Fibroblast of skin of right biceps (primary cell): ENCODE measurements around the gene ZCRB1.

Experiments
- DNase-seq: peaks from one replicate; pipeline ENCODE4 v3.0.0-alpha.2; 2013

ZCRB1 gene

DNA sequence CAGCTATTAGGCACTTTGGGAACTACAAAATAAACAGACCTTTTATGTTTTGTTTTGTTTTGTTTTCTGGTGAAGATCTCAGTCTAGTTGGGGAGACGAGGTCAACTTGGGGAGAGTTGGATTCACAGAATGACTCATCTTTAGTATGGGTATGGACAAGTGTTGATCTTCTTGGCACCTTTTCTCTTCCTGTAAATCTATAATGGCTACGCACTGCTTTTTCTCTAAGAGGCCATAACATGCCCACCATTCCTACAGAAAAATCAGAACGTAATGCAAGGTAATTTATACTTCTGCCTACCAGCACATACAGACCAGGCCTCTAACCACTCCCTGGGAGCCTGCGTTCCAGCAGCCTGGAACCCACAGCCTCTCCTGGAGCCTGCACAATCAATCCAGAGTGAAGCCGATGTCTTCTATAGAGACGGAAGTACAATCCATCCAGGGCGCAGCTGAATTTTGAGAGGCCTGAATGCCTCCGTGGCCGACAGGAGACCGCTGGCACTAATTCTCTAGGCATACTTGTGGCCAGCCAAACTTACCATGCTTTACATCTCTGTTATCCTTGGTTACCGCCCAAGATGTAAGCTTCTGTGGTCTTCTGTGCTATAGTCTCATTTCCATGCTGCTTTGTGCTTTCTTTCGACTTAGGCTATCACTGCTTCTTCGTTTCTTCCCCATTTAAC, 790 bp upstream of the ZCRB1 start:
- peak; percentile 58 for DNase-seq

GRCh38 chr12:42325326-42325652, 605 bp downstream of the ZCRB1 start:
- DNase-seq: no peak

DNA sequence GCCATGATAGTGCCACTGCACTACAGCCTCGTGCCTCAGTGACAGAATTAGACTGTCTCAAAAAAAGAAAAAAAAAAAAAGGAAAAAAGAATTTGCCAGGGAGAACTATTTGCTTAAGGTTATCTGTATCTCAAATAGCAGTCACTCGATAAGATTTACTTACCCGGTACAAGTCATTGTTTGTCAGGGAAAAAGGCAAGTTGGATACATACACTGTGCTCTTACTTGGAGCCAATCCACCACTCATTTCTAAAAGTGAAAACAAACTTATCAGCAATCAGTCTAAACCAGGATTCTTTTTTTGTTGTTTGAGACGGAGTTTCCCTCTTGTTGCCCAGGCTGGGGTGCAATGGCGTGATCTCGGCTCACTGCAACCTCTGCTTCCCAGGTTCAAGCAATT, 2.0 kb downstream of the ZCRB1 start:
- DNase-seq: no peak

GRCh38 chr12:42322567-42322966, 3.3 kb downstream of the ZCRB1 start:
- DNase-seq: no peak

GRCh38 chr12:42320796-42321195, 5.1 kb downstream of the ZCRB1 start:
- no peak for DNase-seq

GRCh38 chr12:42315108-42315507, 10.8 kb downstream of the ZCRB1 start:
- DNase-seq: no peak

- no peak for DNase-seq
These were observed 15.9 kb downstream of the ZCRB1 start for GRCh38 chr12:42309996-42310395.

GRCh38 chr12:42308390-42308789, 17.5 kb downstream of the ZCRB1 start:
- DNase-seq: no peak

DNA sequence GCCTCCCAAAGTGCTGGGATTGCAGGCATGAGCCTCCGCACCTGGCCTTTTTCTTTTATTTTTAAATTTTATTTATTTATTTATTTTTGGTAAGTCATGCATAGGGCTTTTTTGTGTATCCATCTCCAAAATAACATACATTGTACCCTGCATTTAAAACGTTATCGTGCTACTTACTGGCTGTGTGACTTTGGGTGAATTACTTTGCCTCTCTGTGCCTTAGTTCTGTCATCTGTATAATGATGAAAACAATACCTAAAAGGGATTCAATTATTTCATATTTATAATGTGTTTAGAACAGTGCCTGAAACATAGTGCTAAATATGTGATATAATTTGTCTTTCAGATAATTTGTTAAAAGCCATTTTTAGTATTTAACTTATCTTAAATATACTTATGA, 19.6 kb downstream of the ZCRB1 start:
- no peak for DNase-seq

DNA sequence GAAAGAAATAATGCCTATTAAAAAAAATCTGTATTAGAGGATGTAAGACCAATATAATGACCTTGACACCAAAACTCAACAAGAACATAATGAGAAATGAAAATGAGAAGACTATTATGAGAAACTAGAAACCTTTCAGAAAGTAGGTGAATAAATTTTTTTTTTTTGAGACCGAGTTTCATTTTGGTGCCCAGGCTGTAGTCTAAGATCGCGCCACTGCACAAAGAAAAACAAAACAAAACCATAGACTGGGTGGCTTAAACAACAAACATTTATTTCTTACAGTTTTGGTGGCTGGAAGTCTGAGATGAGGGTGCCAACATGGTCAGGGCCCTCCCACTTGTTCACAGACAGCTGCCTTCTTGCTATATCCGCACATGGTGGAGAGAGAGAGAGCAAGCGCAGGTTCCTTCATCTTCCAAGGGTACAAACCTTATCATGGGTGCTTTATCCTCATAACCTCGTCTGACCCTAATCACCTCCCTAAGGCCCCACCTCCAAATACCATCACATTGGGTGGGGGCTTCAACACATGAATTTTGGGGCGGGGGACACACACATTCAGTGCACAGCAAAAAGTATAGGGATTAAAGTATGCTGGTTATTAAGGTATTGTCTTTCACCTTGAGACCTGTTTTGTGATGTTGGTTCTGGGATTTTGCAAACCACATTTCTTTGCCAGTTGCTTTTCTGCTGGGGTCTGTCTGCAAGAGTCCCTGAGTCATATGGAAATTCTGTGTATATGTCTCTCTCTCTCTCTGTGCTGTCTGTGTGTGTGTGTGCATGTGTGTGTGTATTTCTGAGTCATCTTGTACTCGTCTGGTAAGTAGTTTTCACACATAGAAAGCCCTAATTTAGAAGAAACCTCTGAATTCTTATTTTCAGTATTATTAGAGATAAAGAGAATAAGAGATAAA, 26.2 kb downstream of the ZCRB1 start:
- peak; percentile 79 for DNase-seq

DNA sequence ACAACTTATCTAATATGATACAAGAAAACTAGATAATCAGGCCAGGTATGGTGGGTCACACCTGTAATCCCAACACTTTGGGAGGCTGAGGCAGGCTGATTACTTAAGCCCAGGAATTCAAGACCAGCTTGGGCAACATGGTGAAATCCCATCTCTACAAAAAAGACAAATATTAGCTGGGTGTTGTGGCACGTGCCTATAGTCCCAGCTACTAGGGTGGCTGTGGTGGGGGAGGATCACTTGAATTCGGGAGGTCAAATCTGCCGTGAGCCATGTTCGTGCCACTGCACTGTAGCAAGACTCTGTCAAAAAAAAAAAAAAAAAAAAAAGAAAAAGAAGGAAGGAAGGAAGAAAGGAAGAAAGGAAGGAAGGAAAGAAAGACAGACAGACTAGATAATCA, 27.0 kb downstream of the ZCRB1 start:
- no peak for DNase-seq

DNA sequence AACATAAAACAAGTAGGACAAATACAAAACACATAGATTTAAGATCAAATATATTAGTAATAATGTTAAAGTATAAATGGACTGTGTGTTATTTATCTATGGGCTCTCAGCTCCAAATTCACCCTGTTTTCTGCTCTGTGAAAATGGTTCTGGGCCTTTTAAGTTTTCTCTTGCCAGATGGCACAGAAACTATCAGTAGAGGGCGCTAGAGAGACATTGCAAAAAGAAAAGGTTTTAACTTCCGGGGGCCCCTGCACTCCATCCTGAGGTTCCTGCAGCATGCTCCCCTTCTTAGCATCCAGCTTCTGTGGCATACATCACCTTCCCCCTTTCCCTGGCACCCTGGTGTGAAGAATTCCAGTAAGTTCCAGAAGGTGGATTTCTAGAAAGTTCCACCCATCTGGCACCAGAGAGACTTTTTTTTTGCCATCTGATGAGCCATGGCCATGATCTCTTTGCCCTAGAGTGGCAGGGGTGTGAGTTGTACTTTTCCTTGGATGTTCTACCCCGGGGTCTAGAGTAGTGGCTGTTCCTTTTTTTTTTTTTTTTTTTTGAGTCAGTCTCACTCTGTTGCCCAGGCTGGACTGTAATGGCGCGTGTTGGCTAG, 29.3 kb downstream of the ZCRB1 start:
- peak; percentile 3 for DNase-seq

DNA sequence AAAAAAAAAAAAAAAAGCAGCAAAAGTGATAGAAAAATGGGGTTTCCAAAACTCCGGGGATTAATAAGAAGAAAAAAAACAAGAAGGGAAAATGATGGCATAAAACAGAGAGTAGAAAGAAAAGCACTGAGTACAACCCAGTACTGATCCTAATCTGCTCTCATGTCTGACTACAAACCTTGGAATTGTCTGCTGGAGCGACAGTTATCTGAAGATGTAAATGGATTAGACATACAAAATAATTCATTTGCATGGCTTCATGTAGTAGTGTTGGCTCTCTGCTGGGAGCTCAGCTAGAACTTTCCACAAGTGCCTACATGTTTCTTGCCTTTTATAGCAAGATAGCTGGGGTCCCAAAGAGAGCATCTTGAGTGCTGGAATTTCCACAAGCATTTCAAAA, 34.2 kb downstream of the ZCRB1 start:
- DNase-seq: no peak

DNA sequence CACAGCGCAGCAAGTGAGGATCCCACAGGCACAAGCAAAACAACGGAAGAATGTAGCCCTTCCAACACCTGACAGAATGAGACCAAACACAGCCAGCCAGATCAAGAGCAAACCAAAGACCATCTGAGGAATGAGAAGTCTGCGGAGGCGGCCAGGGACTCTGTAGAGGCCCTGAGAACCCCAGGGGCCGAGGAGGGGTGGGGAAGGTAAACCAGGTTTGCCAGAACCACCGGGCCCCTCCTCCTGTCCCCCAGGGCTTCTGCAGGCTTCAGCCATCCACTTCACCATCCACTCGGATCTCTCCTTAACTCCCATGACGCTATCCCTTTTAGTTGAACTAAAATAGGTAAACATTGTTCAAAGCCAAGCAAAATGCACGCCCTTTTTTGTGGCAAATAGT, 37.4 kb downstream of the ZCRB1 start:
- DNase-seq: no peak

- DNase-seq: no peak
These were observed 39.2 kb downstream of the ZCRB1 start for GRCh38 chr12:42286741-42287140.

DNA sequence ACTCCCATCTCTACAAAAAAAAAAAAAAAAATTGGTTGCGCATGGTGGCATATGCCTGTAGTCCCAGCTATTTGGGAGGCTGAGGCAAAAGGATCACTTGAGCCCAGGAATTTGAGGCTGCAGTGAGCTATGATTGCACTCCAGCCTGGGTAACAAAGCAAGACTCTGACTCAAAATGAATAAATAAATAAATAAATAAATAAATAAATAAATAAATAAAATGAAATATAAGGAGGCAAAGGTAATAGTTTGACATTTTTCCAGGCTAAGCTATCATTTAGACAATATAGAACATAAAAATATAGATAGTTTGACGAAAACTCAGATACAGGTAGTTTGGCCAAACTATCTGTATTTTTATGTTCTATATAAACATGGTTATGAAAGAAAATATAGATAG, 40.5 kb downstream of the ZCRB1 start:
- DNase-seq: no peak

DNA sequence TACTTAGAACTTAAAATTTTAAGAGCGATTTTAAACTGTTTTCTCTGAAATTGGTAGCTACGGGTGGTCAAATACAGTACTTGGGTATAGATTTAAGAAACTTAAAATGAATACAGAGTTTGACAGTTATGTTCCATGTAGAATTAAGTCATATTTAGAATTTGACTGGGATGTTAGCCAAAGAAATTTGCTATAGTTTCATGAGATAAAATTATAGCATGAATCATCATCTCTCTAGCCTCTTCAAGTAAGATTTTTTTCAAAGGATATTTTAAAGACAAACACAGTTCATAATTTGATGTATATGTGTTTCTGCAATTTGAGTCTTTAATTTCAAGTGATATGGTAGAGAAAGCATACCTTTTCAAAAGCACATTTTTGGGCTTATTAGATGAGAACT, 41.0 kb downstream of the ZCRB1 start:
- peak; percentile 30 for DNase-seq

GRCh38 chr12:42284157-42284556, 41.7 kb downstream of the ZCRB1 start:
- DNase-seq: no peak

DNA sequence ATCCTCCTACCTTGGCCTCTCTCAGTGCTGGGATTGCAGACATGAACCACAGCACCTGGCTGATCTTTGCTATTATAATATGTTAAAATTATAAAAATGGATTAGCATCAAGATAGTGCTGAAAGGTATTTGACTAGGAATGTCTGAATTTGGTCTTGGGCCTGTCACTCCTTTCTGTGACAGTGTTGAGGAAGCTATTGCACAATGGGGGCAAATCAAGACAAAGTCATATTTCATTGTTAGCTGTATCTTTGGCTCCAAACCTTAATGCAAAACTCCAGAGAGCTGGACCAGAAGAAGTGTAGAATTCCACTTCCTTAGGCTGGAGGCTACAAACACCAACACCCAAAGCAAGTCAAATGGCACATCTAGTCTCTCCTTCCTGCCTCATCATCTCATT, 42.2 kb downstream of the ZCRB1 start:
- DNase-seq: no peak

GRCh38 chr12:42282294-42282693, 43.6 kb downstream of the ZCRB1 start:
- DNase-seq: no peak

GRCh38 chr12:42281844-42282243, 44.0 kb downstream of the ZCRB1 start:
- DNase-seq: no peak

DNA sequence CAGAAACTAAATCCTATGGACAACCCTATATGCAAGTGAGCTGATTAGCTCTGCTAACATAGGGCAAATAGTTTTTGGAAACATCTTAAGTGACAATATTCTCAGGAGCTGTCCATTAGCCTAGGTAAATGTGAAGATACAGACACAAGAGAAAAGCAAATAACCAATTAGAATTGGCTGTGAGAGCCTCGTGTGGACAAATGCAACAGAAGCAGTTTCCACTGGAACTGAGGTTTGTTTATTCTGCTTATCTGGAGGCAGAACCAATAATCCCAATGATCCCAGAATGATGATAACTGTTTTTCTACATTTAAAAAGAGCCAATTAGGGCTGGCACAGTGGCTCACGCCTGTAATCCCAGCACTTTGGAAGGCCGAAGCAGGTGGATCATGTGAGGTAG, 44.6 kb downstream of the ZCRB1 start:
- no peak for DNase-seq

- DNase-seq: no peak
These were observed 47.8 kb downstream of the ZCRB1 start for GRCh38 chr12:42278128-42278510.
